Motor neuron (in vitro differentiated cells): ENCODE data around the gene NPHS1. TPM values are rescaled to one million over a fixed set of nuclear protein-coding genes. Genes with fewer than 3 reads are reported as not detected.
A peak's percentile ranks its signal among the peaks of the same experiment; 100 is the strongest.
"Not testable (repeated sequence)": the region's sequence is repeated elsewhere in the genome, so short reads cannot be mapped to it uniquely, and the experiment has no call there.

Source experiments
- ATAC-seq, 8 experiments: fragments of 200-7000 bp; cut with Tn5 transposase; replicated peaks in 6 of 8; 2 replicates each; pipeline ENCODE4 v1.8.0; 2021; ENCODE audit warnings: mild to moderate bottlenecking in 8 of 8, moderate library complexity in 8 of 8
- H3K27ac ChIP-seq, 2 donors: fragments of 250-450 bp; sonication (Bioruptor Pico); 2 replicates each; pipeline ENCODE4 v1.9.0; 2021; ENCODE audit warnings: antibody characterized with exemption in 2 of 2, mild to moderate bottlenecking in 2 of 2, moderate library complexity in 1 of 2
- H3K4me1 ChIP-seq, 2 donors: fragments of 250-450 bp; sonication (Bioruptor Pico); replicated peaks in 1 of 2; 2 replicates each; pipeline ENCODE4 v1.6.1; 2021; ENCODE audit warnings: antibody characterized with exemption in 2 of 2, mild to moderate bottlenecking in 2 of 2, moderate library complexity in 1 of 2
- H3K4me3 ChIP-seq, 5 donors: fragments of 250-450 bp; sonication (Bioruptor Pico); 2 replicates each; pipeline ENCODE4 v1.9.0; 2021; ENCODE audit warnings: antibody characterized with exemption in 5 of 5, mild to moderate bottlenecking in 5 of 5, moderate library complexity in 4 of 5
- WGBS, 10 experiments: fragments of 450-650 bp; shearing (Covaris generic); methylation state at CpG; one replicate each; pipeline ENCODE4 v1.0.0; 2022; 5-methylcytosine and 5-hydroxymethylcytosine counted together
- in situ Hi-C, 9 experiments: fragments of 400-800 bp; cut with MboI; loops; one replicate each; pipeline ENCODE4 v1.15.0; 2021; ENCODE audit warnings: low sequenced_read_pairs in 9 of 9, low pct_unique_long_range_greater_than_20kb in 2 of 9; ENCODE audit not compliant: unreplicated experiment in 9 of 9
- total RNA-seq, 8 experiments: library from RNA; unstranded; fragments of 300-600 nt; gene quantifications; 2 replicates each; pipeline versions ENCODE4 v1.2.3 to v1.2.4, GENCODE V29; 2022

The NPHS1 gene
- total RNA-seq, 8 experiments from 2014 or later, result 0.05 to 0.85 (median 0.37) TPM; not detected in 2

DNA sequence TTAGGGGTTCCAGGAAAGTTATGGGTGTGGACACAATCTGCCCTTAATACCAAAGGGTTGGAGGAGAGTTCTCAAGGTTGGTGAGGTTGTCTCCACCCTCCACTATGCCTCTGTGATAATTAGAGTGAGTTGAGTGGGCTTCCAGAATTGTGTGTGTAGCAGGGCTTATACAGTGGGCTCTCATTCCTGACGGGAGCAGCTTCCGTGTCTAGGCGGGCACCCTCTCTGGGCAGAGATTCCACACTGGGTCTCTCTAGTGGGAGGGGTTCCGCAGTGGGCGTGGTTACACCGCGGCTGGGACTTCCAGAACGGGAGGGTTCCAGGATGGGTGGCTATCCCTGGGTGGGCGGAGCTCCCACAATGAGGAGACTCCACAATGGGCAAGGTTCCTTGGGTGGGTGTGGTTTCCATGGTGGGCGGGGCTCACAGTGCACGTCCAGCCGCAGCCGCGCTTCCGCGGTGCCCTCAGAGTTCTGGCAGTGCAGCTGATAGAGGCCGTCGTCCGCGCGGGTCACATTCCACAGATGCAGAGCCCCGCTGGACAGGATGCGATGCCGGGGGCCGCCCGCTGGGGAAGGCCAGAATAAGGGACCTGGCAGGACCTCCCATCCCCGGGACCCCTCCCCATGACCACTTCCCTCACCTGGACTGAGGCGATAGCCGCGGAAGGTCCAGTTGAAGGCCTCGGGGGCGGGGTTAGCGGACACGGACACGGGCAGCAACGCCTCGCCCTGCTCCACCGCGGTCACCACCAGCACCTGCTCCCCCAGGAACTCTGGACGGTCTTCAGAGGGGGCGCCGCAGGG, 8.4 kb downstream of the NPHS1 start:
- no peak overlapping the region for H3K27ac ChIP-seq
- H3K4me3 ChIP-seq, result peak overlapping the region in 1 of 5 donors; percentile 25
- WGBS, 10 experiments, result 7 to 40% (median 15%) methylated on average over 1 to 28 of the region's 42 CpGs; no CpG with 5 or more reads in 6 of the 10 experiments
- peak; percentile 7 to 83 (median 50) for ATAC-seq
- H3K4me1 ChIP-seq, result peaks cover 5 to 12% of the 10 kb centered on the region in 2 donors
- in situ Hi-C loops, result no loop called here

DNA sequence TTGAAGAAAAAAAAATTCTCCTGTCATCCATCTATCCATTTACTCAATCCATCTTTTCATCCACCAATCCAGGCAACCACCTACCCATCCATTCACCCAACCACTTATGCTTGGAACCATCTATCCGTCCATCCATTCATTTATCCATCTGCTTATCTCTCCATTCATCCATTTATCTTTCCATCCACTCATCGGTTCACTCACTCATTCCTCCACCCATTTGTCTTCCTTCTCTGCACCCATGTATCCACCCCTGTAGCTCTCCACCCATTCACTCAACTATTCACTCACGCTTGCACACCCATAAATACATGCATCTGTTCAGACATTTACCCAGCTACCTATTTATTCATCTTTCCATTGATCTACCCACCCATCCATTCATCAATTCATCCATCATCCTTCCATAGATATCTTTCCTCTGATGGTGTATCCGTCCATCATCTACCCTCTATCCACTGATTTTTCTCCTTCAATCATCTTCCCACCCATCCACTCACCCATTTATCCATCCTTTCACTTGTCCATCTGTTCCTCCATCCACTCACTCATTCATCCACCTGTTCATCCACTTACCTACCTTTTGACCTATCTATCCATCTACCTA, 9.5 kb downstream of the NPHS1 start:
- no peak overlapping the region for H3K27ac ChIP-seq
- peaks cover 5 to 12% of the 10 kb centered on the region in 2 donors for H3K4me1 ChIP-seq
- WGBS, 10 experiments, result 50 to 89% (median 68%) methylated on average over 1 to 4 of the region's 4 CpGs; no CpG with 5 or more reads in 1 of the 10 experiments
- in situ Hi-C loops, result no loop called here
- H3K4me3 ChIP-seq, result no peak overlapping the region
- no peak for ATAC-seq

DNA sequence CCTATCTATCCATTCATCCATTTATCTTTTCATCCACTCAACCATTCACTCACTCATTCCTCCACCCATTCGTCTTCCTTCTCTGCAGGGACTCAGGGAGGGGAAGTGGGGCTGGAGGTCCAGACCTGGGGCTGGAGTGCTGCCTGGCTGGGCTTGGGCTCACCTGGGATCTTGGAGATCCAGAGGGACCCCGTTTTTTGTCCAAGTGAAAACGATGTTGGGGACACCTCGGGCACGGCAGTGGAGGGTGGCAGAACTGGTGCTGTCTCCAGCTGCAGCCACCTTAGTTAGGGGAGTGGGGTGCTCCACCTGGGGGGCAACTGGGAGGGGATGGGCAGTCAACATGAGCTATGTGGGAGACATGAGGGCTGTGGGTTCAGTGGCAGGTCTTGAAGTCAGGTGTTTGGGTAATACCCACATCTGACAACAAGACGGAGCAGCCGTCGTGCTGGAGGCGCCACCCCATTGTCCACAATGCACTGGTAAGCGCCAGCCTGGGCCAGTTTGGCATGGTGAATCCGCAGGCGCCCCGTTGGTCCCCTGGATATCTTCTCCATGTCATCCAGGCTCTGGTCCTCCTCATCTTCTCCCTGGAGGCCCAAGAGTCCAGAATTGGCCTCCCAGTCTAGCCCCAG, 10.2 kb downstream of the NPHS1 start:
- H3K4me3 ChIP-seq, result no peak overlapping the region
- H3K4me1 ChIP-seq, result peaks cover 5 to 12% of the 10 kb centered on the region in 2 donors
- 19 to 82% (median 44%) methylated on average over 2 to 10 of the region's 13 CpGs; no CpG with 5 or more reads in 5 of the 10 experiments for WGBS, 10 experiments
- H3K27ac ChIP-seq, result no peak overlapping the region
- in situ Hi-C loops, result no loop called here
- no peak for ATAC-seq

DNA sequence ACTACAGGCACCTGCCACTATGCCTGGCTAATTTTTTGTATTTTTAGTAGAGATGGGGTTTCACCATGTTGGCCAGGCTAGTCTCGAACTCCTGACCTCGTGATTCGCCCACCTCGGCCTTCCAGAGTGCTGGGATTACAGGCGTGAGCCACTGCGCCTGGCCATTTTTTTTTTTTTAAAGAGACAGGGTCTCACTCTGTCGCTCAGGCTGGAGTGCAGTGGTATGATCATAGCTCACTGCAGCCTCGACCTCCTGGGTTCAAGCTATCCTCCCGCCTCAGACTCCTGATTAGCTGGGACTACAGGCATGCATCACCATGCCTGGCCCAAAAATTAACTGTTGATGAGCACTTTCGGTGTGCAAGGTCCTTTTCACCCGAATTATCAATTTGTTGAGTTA, 16.2 kb downstream of the NPHS1 start:
- H3K4me3 ChIP-seq, ATAC-seq, in situ Hi-C loops, H3K27ac ChIP-seq, H3K4me1 ChIP-seq: not testable (repeated sequence)
- 7 to 63% (median 46%) methylated on average over 1 to 7 of the region's 11 CpGs; no CpG with 5 or more reads in 3 of the 10 experiments for WGBS, 10 experiments

DNA sequence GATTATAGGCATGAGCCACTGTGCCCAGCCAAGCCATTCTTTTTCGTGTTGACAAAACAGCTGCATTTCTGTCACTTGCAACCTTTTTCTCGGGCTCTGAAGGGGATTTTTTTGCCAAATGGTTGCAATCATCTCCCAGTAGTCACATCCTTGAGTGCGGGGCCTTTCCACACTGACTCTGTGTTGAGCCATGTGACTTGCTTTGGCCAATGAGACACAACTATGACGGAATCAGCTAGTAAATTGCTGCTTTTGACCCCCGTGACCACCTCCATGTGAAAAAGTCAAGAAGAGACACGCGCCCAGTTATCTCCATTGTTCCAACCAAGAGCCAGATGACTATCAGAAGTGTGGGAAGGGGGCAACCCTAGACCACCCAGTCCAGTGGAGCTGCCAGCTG, 18.3 kb downstream of the NPHS1 start:
- no peaks in the 10 kb centered on the region for H3K4me1 ChIP-seq
- ATAC-seq, result peak in 4 of 8 experiments; percentile 27 to 77 (median 36)
- H3K27ac ChIP-seq, result no peak overlapping the region
- 0 to 72% (median 50%) methylated on average over 1 to 7 of the region's 7 CpGs; no CpG with 5 or more reads in 3 of the 10 experiments for WGBS, 10 experiments
- in situ Hi-C loops, result no loop called here
- no peak overlapping the region for H3K4me3 ChIP-seq

DNA sequence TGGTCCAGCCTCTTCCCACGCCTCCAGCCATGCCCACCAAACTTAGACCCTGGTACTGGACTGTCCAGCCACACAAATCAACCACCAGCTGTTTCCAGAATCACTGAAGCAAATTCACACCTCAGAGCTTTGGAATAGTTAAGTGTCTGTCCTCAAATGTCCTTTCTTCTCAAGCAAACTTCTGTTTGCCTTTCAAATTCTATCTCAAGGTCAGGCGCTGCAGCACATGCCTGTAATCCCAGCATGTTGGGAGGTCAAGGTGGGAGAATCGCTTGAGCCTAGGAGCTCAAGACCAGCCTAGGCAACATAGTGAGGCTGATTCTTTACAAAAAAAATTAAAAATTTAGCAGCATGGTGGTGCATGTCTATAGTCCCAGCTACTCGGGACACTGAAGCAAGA, 20.2 kb downstream of the NPHS1 start:
- no peak overlapping the region for H3K27ac ChIP-seq
- no peak for ATAC-seq
- WGBS, 10 experiments, result 0 to 83% (median 37%) methylated on average over 1 to 3 of the region's 4 CpGs; no CpG with 5 or more reads in 2 of the 10 experiments
- no peaks in the 10 kb centered on the region for H3K4me1 ChIP-seq
- in situ Hi-C loops, result no loop called here
- no peak overlapping the region for H3K4me3 ChIP-seq

DNA sequence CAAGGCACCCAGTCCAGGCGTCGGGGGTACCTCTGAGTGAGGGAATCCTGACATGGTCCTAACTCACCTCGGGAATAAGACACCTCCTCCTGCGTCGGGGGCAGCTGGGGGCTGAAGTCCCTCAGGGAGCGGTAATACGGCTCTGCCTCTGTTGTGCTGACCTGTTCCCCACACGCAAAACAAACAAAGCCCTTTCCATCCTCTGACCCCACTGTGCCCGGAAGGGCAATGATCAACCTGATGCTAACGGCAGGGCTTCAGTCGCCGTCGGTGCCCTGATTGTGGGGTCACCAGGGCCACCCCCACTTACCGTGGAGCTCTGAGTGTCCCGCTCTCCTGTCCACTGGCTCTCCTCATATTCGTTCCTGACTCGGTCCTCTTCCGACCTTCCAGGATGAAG, 21.3 kb downstream of the NPHS1 start:
- in situ Hi-C loops, result no loop called here
- 27 to 90% (median 40%) methylated on average over 1 to 6 of the region's 18 CpGs; no CpG with 5 or more reads in 3 of the 10 experiments for WGBS, 10 experiments
- no peaks in the 10 kb centered on the region for H3K4me1 ChIP-seq
- no peak overlapping the region for H3K27ac ChIP-seq
- no peak overlapping the region for H3K4me3 ChIP-seq
- no peak for ATAC-seq

DNA sequence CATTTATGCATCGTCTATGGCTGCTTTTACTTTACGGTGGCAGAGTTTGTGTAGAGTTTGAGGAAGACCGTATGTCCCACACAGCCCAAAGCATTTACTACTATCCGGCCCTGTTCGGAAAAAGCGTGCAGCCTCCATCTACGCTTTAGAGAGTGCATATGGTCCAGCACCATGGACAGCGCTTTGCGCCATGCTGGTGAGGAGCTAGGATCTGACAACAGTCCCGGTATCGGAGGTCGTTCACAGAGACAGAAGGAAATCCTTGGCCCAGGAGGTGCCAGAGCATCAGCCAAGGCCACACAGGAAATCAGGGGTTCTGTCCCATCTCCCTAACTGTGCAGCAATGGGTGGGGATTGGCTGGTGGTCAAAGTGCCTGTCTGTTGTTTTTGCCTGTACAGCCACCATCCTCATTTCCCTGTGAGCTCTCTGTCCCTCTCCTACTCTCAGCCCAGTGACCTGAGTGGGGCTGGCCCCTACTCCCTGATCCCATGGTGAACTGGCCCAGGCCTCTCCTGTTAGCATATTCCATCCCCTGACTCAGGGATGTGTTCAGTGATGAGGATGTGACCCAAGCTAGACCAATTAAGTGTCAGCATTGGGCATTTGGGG, 23.5 kb downstream of the NPHS1 start:
- no peak overlapping the region for H3K4me3 ChIP-seq
- H3K4me1 ChIP-seq, result no peaks in the 10 kb centered on the region
- in situ Hi-C loops, result no loop called here
- peak; percentile 61 to 91 (median 82) for ATAC-seq
- WGBS, 10 experiments, result 0 to 37% (median 7%) methylated on average over 4 to 10 of the region's 12 CpGs; no CpG with 5 or more reads in 1 of the 10 experiments
- H3K27ac ChIP-seq, result no peak overlapping the region

DNA sequence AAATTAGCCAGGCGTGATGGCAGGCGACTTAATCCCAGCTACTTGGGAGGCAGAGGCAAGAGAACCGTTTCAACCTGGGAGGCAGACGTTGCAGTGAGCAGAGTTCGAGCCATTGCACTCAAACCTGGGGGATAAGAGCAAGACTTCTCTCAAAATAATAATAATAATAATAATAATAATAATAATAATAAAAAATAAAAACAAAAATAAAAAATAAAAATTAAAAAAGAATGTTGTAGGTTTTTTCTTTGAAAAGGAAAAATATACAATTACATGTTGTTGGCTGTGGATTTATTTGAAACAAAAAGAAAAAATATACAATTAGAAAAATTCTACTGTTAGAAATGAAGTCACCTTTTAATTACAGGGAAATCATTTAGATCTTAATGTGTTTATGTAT, 28.2 kb downstream of the NPHS1 start:
- no peak overlapping the region for H3K27ac ChIP-seq
- H3K4me3 ChIP-seq, result no peak overlapping the region
- in situ Hi-C loops, result no loop called here
- 35 to 88% (median 69%) methylated on average over 2 to 5 of the region's 5 CpGs; no CpG with 5 or more reads in 2 of the 10 experiments for WGBS, 10 experiments
- no peak for ATAC-seq
- H3K4me1 ChIP-seq, result peaks cover 0 to 7% of the 10 kb centered on the region in 2 donors

DNA sequence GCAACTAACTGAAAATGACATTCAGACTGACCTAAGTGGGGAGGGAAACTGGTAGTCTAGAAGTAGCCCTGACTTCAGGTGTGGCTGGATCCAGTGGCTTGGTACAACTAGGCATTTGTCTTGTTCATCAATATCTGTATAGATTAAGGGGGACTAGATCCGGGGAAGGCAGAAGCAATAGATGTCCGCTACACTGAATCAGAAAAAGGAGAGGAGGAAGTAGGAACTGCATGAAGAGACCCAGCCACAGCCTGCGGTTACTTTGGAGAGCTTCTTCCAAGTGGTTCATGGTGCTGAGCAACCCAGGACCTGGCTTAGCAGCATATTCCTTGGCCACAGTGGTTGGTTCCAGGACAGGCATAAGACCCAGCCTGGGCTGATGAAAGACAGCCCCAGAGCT, 29.7 kb downstream of the NPHS1 start:
- Histone ChIP-seq H3K4me3 (no peak overlapping the region), H3K4me1 (peaks cover 0 to 7% of the 10 kb centered on the region in 2 donors), H3K27ac (no peak overlapping the region)
- WGBS, 10 experiments, result 40 to 100% (median 73%) methylated on average over 1 to 3 of the region's 3 CpGs; no CpG with 5 or more reads in 3 of the 10 experiments
- no peak for ATAC-seq
- in situ Hi-C loops, result no loop called here

DNA sequence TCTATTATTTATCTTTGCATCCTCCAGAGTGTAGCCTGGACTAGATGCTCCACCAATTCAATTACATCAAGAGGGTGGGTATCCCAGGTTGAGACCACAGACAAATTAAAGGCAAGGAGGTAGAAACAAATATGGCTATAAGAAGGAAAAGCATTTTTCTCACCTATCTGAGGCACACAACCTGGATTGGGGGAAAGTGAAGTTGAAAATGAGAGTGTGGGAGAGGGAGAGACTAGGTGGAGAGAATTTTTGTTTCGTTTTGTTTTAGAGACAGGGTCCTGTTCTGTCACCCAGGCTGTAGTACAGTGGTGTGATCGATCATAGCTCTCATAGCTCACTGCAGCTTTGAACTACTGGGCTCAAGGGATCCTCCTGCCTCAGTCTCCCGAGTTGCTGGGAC, 33.9 kb downstream of the NPHS1 start:
- ATAC-seq, result no peak
- peaks cover 0 to 7% of the 10 kb centered on the region in 2 donors for H3K4me1 ChIP-seq
- 0 to 67% (median 31%) methylated on average over 1 to 3 of the region's 3 CpGs; no CpG with 5 or more reads in 4 of the 10 experiments for WGBS, 10 experiments
- H3K27ac ChIP-seq, result no peak overlapping the region
- in situ Hi-C loops, result no loop called here
- H3K4me3 ChIP-seq, result no peak overlapping the region

DNA sequence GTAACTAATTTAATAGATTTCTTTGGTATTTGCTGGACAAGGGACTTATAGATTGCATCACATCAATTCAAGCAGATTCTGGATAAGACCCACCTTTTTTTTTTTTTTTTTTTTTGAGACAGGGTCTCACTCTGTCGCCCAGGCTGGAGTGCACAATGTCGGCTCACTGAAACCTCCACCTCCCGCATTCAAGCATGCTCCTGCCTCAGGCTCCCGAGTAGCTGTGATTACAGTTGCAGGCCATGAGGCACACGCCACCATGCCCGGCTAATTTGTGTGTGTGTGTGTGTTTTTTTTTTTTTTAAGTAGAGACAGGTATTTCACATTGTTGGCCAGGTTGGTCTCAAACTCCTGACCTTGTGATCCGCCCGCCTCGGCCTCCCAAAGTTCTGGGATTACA, 35.5 kb downstream of the NPHS1 start:
- Histone ChIP-seq H3K27ac (no peak overlapping the region), H3K4me1 (peaks cover 0 to 7% of the 10 kb centered on the region in 2 donors), H3K4me3 (no peak overlapping the region)
- 50 to 100% (median 80%) methylated on average over 1 to 6 of the region's 9 CpGs; no CpG with 5 or more reads in 1 of the 10 experiments for WGBS, 10 experiments
- ATAC-seq, result no peak
- in situ Hi-C loops, result no loop called here

DNA sequence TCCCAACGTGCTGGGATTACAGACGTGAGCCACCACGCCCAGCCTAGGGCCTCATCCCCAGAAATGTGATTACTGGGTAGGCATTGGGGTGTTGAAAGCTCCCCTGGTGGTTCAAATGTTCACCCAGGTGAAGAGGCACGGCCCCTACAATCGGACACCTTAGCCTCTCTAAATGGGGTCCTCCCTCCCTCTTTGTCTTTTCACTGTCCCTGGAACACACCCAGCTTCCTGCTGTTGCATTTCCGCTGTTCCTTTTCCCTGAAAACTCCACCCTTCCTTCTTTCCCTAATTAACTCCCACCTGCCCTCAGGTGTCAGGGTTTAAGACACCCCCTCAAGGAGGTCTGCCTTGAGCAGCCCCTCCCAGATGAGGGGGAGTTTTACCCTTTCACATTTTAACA, 36.0 kb downstream of the NPHS1 start:
- ATAC-seq, result no peak
- no peak overlapping the region for H3K4me3 ChIP-seq
- in situ Hi-C loops, result no loop called here
- H3K4me1 ChIP-seq, result peaks cover 0 to 7% of the 10 kb centered on the region in 2 donors
- no peak overlapping the region for H3K27ac ChIP-seq
- WGBS, 10 experiments, result 0 to 63% (median 40%) methylated on average over 1 to 6 of the region's 6 CpGs; no CpG with 5 or more reads in 3 of the 10 experiments
